IMR-90 (cell line): ENCODE data around the gene TTC7B. TPM values are rescaled to one million over a fixed set of nuclear protein-coding genes. Genes with fewer than 3 reads are reported as not detected.

ENCODE experiments used
- ATAC-seq: fragments of 200-7000 bp; cut with Tn5 transposase; 2 replicates; pipeline ENCODE4 v1.9.1; 2020; ENCODE audit warnings: low read depth, mild to moderate bottlenecking, moderate library complexity
- BruUV-seq: library from RNA; stranded (reverse); fragments of 400-500 nt; replicated peaks from 2 replicates; lab custom pipeline; 2021; lab: Mats Ljungman, UMichigan
- CTCF ChIA-PET: fragments of 300-600 bp; formaldehyde crosslinking; extraction: SDS; loops from one replicate; lab custom pipeline; 2021; ENCODE audit warnings: antibody characterized with exemption; lab: Yijun Ruan, JAX
- POLR2A ChIA-PET: fragments of 300-600 bp; sonication (Branson Sonifier 250); formaldehyde crosslinking; loops from one replicate; lab custom pipeline; 2022; ENCODE audit warnings: antibody characterized with exemption; ENCODE audit not compliant: unreplicated experiment; lab: Charles Lee
- DNase-seq: peaks from one replicate; pipeline ENCODE4 v3.0.0; 2013
- H2AFZ ChIP-seq: replicated peaks from 2 replicates; pipeline ENCODE3; 2013; ENCODE audit warnings: low read length, mild to moderate bottlenecking; ENCODE audit not compliant: poor library complexity
- H2AK5ac ChIP-seq: 2 replicates; pipeline ENCODE4 v1.6.1; 2013; ENCODE audit warnings: low read depth, low read length, inconsistent platforms
- H2AK9ac ChIP-seq: replicated peaks from 2 replicates; pipeline ENCODE3; 2013; ENCODE audit warnings: mild to moderate bottlenecking, low read depth, low read length, moderate library complexity; ENCODE audit not compliant: poor library complexity
- H2BK120ac ChIP-seq: 2 replicates; pipeline ENCODE4 v1.6.1; 2013; ENCODE audit warnings: low read depth, low read length, inconsistent platforms
- H2BK15ac ChIP-seq: 3 replicates; pipeline ENCODE4 v1.6.1; 2013; ENCODE audit warnings: low read depth, low read length, inconsistent platforms
- H2BK20ac ChIP-seq: 2 replicates; pipeline ENCODE4 v1.6.1; 2013; ENCODE audit warnings: low read depth, mild to moderate bottlenecking, inconsistent platforms, low read length, moderate library complexity
- H2BK5ac ChIP-seq: 2 replicates; pipeline ENCODE4 v1.6.1; 2013; ENCODE audit warnings: mild to moderate bottlenecking, low read depth, low read length, inconsistent platforms; ENCODE audit not compliant: poor library complexity, severe bottlenecking
- H3K14ac ChIP-seq: replicated peaks from 2 replicates; pipeline ENCODE4 v1.6.1; 2013; ENCODE audit warnings: low read depth, low read length, inconsistent platforms
- H3K18ac ChIP-seq: 2 replicates; pipeline ENCODE4 v1.6.1; 2013; ENCODE audit warnings: low read depth, low read length, control low read depth
- H3K23ac ChIP-seq: 2 replicates; pipeline ENCODE4 v1.6.1; 2013; ENCODE audit warnings: low read depth, low read length, inconsistent platforms
- H3K27ac ChIP-seq: 2 replicates; pipeline ENCODE4 v1.5.1; 2013; ENCODE audit warnings: mild to moderate bottlenecking, control low read depth, low read length; ENCODE audit not compliant: insufficient read depth
- H3K27me3 ChIP-seq: 2 replicates; pipeline ENCODE4 v1.6.1; 2013; ENCODE audit warnings: low read length; ENCODE audit not compliant: control insufficient read depth, insufficient read depth
- H3K36me3 ChIP-seq: 2 replicates; pipeline ENCODE4 v1.6.1; 2013; ENCODE audit warnings: low read length, mixed read lengths; ENCODE audit not compliant: control insufficient read depth, insufficient read depth
- H3K4ac ChIP-seq: 2 replicates; pipeline ENCODE4 v1.6.1; 2013; ENCODE audit warnings: low read depth, low read length, inconsistent platforms
- H3K4me1 ChIP-seq: 2 replicates; pipeline ENCODE4 v1.6.1; 2013; ENCODE audit warnings: low read length, mixed read lengths; ENCODE audit not compliant: control insufficient read depth, insufficient read depth
- H3K4me2 ChIP-seq: 2 replicates; pipeline ENCODE4 v1.6.1; 2013; ENCODE audit warnings: low read depth, mild to moderate bottlenecking, control low read depth, low read length, moderate library complexity
- H3K4me3 ChIP-seq: 2 replicates; pipeline ENCODE4 v1.5.1; 2013; ENCODE audit warnings: low read depth, mild to moderate bottlenecking, control low read depth, low read length, moderate library complexity; ENCODE audit not compliant: insufficient read depth
- H3K56ac ChIP-seq: 2 replicates; pipeline ENCODE4 v1.6.1; 2013; ENCODE audit warnings: low read length, inconsistent platforms; ENCODE audit not compliant: insufficient read depth; ENCODE audit errors: extremely low read depth
- H3K79me1 ChIP-seq, 2 experiments: 2 replicates each; pipeline ENCODE4 v1.6.1; 2013; ENCODE audit warnings: low read length in 2 of 2, inconsistent platforms in 1 of 2, low read depth in 1 of 2
- H3K9ac ChIP-seq: 2 replicates; pipeline ENCODE4 v1.6.1; 2013; ENCODE audit warnings: low read depth, low read length, control low read depth
- H3K9me1 ChIP-seq: 2 replicates; pipeline ENCODE4 v1.6.1; 2013; ENCODE audit warnings: low read length, inconsistent platforms; ENCODE audit not compliant: insufficient read depth
- H3K9me3 ChIP-seq: 2 replicates; pipeline ENCODE4 v1.6.1; 2013; ENCODE audit warnings: low read length; ENCODE audit not compliant: control insufficient read depth, insufficient read depth
- H4K20me1 ChIP-seq: 2 replicates; pipeline ENCODE4 v1.6.1; 2013; ENCODE audit warnings: low read length, inconsistent platforms; ENCODE audit not compliant: insufficient read depth
- H4K5ac ChIP-seq: 2 replicates; pipeline ENCODE4 v1.6.1; 2013; ENCODE audit warnings: mild to moderate bottlenecking, low read depth, low read length, control low read depth
- H4K8ac ChIP-seq, 2 experiments: 2 replicates each; pipeline ENCODE4 v1.6.1; 2013; ENCODE audit warnings: low read depth in 2 of 2, low read length in 2 of 2, control low read depth in 1 of 2, inconsistent platforms in 1 of 2
- H4K91ac ChIP-seq: 2 replicates; pipeline ENCODE4 v1.6.1; 2013; ENCODE audit warnings: low read depth, low read length, inconsistent platforms; ENCODE audit not compliant: insufficient read depth
- BHLHE40 ChIP-seq: fragments of 150-350 bp; IDR thresholded peaks from 2 replicates; pipeline ENCODE4 v1.6.1; 2016; ENCODE audit warnings: mild to moderate bottlenecking, low read depth, low read length
- CHD1 ChIP-seq: IDR thresholded peaks from 2 replicates; pipeline ENCODE4 v1.6.1; 2012; ENCODE audit warnings: low read depth, low read length, improper control_type of control experiment
- CTCF ChIP-seq: conservative IDR thresholded peaks from 2 replicates; pipeline ENCODE4 v1.5.1; 2012; ENCODE audit warnings: mild to moderate bottlenecking, low read depth, low read length, improper control_type of control experiment
- MAZ ChIP-seq: IDR thresholded peaks from 2 replicates; pipeline ENCODE4 v1.6.1; 2012; ENCODE audit warnings: low read depth, mild to moderate bottlenecking, low read length, improper control_type of control experiment, moderate library complexity, borderline replicate concordance
- RAD21 ChIP-seq: IDR thresholded peaks from 2 replicates; pipeline ENCODE4 v1.6.1; 2012; ENCODE audit warnings: low read length, improper control_type of control experiment
- RFX5 ChIP-seq: IDR thresholded peaks from 2 replicates; pipeline ENCODE4 v1.8.0; 2012; ENCODE audit warnings: low read depth, mild to moderate bottlenecking, low read length, moderate library complexity
- SMC3 ChIP-seq: fragments of 150-350 bp; IDR thresholded peaks from 2 replicates; pipeline ENCODE4 v1.6.1; 2016; ENCODE audit warnings: low read depth, mild to moderate bottlenecking, antibody characterized with exemption, low read length, moderate library complexity
- USF2 ChIP-seq: fragments of 150-350 bp; IDR thresholded peaks from 2 replicates; pipeline ENCODE4 v1.6.1; 2017; ENCODE audit warnings: mild to moderate bottlenecking, antibody characterized with exemption, low read length, low read depth
- WGBS, 2 experiments: methylation state at CpG; one replicate each; pipeline versions ENCODE4 v1.1.5 to v1.1.7; 2013; ENCODE audit warnings: missing lambda C conversion rate in 2 of 2; ENCODE audit not compliant: insufficient read length in 1 of 2; ENCODE audit errors: extremely low coverage in 2 of 2; 5-methylcytosine and 5-hydroxymethylcytosine counted together
- dilution Hi-C: fragments of 300-500 bp; cut with HindIII; formaldehyde crosslinking; loops from one replicate; pipeline ENCODE4 v1.14.3; 2018; ENCODE audit warnings: low sequenced_read_pairs; ENCODE audit not compliant: unreplicated experiment
- in situ Hi-C: fragments of 300-500 bp; cut with MboI; formaldehyde crosslinking; loops from 3 replicates; pipeline ENCODE4 v1.14.3; 2019; ENCODE audit warnings: low sequenced_read_pairs, inconsistent platforms, mixed read lengths
- intact Hi-C: fragments of 100-400 bp; cut with micrococcal nuclease; formaldehyde crosslinking; loops from 2 replicates; pipeline ENCODE4 v1.10.0; 2022
- polyA plus RNA-seq, 3 experiments: library from polyadenylated mRNA; depleted of rRNA; stranded (reverse); fragments of >200 nt; gene quantifications; 2 replicates each; pipeline ENCODE4 v1.2.3, GENCODE V29; 2012; ENCODE audit warnings: low replicate concordance in 1 of 3
- total RNA-seq: library from RNA; depleted of rRNA; stranded (reverse); fragments of >200 nt; gene quantifications from 2 replicates; pipeline ENCODE4 v1.2.3, GENCODE V29; 2012
- TF ChIP-seq, protein P1 (sequence below): fragments of 150-350 bp; IDR thresholded peaks from 2 replicates; pipeline ENCODE4 v1.6.1; 2016; ENCODE audit warnings: low read depth, mild to moderate bottlenecking, low read length, moderate library complexity, borderline replicate concordance

TTC7B gene
- total and polyA plus RNA-seq, 2 of the 4 experiments (the other 2 are of a cell fraction): 18.1 to 35.3 TPM

- H3K9me3 ChIP-seq: no peaks in the 10 kb centered on the region
- no peak overlapping the region for H2BK20ac ChIP-seq
- peaks cover 3% of the 10 kb centered on the region; the same call in 1 of the 2 replicates for H4K20me1 ChIP-seq
- no peak for DNase-seq
- no peak overlapping the region for H4K5ac ChIP-seq
- peak overlapping the region; percentile 18; the same call in 1 of the 2 replicates for H3K18ac ChIP-seq
- no peak overlapping the region for H2BK120ac ChIP-seq
- H3K23ac ChIP-seq: no peak overlapping the region
- no peak overlapping the region for H3K4me3 ChIP-seq
- H3K4me1 ChIP-seq: peaks cover 18% of the 10 kb centered on the region
- H3K9me1 ChIP-seq: peaks cover 26% of the 10 kb centered on the region
- H3K79me1 ChIP-seq: no peaks in the 10 kb centered on the region
- no peaks in the 10 kb centered on the region for H3K27me3 ChIP-seq
- no peak overlapping the region for H3K9ac ChIP-seq
- ChIA-PET POLR2A (no interaction called here), CTCF (interaction anchor here (1.1 kb wide), 1 partner anchor 259 kb away, joined by 4 read pairs; no protein-coding TSS in a partner anchor)
- in situ Hi-C loops (no loop called here), intact Hi-C loops (no loop called here), dilution Hi-C loops (no loop called here)
- no peak overlapping the region for H3K56ac ChIP-seq
- no TSS peak for BruUV-seq
- no peak overlapping the region for H4K8ac ChIP-seq
- no peak overlapping the region for H2AK9ac ChIP-seq
- H3K14ac ChIP-seq: no peak overlapping the region
- WGBS, 2 experiments: 100% methylated on average over 2 of the region's 9 CpGs; no CpG with 5 or more reads in 1 of the 2 experiments
- TF ChIP-seq SMC3 (no peak), RFX5 (no peak), MAZ (no peak), CHD1 (no peak), BHLHE40 (no peak), RAD21 (no peak), USF2 (no peak), CTCF (no peak)
- TF ChIP-seq, protein P1, sequence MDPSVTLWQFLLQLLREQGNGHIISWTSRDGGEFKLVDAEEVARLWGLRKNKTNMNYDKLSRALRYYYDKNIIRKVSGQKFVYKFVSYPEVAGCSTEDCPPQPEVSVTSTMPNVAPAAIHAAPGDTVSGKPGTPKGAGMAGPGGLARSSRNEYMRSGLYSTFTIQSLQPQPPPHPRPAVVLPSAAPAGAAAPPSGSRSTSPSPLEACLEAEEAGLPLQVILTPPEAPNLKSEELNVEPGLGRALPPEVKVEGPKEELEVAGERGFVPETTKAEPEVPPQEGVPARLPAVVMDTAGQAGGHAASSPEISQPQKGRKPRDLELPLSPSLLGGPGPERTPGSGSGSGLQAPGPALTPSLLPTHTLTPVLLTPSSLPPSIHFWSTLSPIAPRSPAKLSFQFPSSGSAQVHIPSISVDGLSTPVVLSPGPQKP: no peak
- ATAC-seq: no peak
- no peak overlapping the region for H2BK5ac ChIP-seq
- no peak overlapping the region for H3K4me2 ChIP-seq
- peaks cover 9% of the 10 kb centered on the region for H3K36me3 ChIP-seq
- H2AFZ ChIP-seq: no peak overlapping the region
- no peak overlapping the region for H2BK15ac ChIP-seq
- H2AK5ac ChIP-seq: no peak overlapping the region; the same call in 1 of the 2 replicates
- no peak overlapping the region for H4K91ac ChIP-seq
- H3K4ac ChIP-seq: no peak overlapping the region
- H3K27ac ChIP-seq: no peak overlapping the region
These were observed 172.1 kb downstream of the TTC7B start for GRCh38 chr14:90643982-90644670.
